Measurements from ENCODE around the gene DUOX1.

- TF ChIP-seq POLR2A (IDR thresholded peaks at IDR 0.05): no peak
- TF ChIP-seq, protein P1, sequence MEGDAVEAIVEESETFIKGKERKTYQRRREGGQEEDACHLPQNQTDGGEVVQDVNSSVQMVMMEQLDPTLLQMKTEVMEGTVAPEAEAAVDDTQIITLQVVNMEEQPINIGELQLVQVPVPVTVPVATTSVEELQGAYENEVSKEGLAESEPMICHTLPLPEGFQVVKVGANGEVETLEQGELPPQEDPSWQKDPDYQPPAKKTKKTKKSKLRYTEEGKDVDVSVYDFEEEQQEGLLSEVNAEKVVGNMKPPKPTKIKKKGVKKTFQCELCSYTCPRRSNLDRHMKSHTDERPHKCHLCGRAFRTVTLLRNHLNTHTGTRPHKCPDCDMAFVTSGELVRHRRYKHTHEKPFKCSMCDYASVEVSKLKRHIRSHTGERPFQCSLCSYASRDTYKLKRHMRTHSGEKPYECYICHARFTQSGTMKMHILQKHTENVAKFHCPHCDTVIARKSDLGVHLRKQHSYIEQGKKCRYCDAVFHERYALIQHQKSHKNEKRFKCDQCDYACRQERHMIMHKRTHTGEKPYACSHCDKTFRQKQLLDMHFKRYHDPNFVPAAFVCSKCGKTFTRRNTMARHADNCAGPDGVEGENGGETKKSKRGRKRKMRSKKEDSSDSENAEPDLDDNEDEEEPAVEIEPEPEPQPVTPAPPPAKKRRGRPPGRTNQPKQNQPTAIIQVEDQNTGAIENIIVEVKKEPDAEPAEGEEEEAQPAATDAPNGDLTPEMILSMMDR (IDR thresholded peaks at IDR 0.05): no peak
Observed at GRCh38 chr15:45107941-45108630, 21.7 kb upstream of the DUOX1 start.
